Subcutaneous adipose tissue (tissue), 4 donors: ENCODE measurements around the gene SEC63. TPM values are rescaled to one million over a fixed set of nuclear protein-coding genes. Genes with fewer than 3 reads are reported as not detected.

Experiments used
- total RNA-seq, 4 donors: library from RNA; depleted of rRNA; stranded (reverse); fragments of >200 nt; gene quantifications; one replicate each; pipeline ENCODE4 v1.1.0, GENCODE V29; 2016
- TF ChIP-seq, protein P1 (sequence below): fragments of 450-650 bp; IDR thresholded peaks from one replicate; pipeline ENCODE4 v1.5.1; 2016; ENCODE audit warnings: low read depth, mild to moderate bottlenecking, control low read depth, antibody characterized with exemption, moderate library complexity

Gene SEC63
- total RNA-seq, 4 donors from 2014 or later: 39.0 to 75.2 (median 43.7) TPM

DNA sequence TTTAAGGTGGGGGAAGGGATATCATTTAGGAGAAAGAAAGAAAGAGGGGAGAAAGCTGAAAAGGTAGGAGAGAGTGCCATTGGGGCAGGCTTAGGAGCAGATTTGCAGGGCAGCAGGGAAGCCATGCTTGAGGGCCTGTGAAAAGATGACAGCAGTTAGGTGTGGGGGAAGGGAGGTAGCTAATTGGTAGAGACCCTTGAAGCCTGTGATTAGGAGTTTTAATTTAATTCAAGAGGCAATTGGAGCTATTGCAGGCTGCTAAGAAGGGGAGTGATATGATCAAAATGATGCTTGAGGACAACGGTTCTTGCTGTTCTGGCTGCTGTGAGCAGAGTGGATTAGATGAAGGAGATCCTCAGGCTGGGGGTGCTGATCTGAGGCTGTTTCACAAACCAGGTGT, 24.5 kb upstream of the SEC63 start:
- TF ChIP-seq, protein P1, sequence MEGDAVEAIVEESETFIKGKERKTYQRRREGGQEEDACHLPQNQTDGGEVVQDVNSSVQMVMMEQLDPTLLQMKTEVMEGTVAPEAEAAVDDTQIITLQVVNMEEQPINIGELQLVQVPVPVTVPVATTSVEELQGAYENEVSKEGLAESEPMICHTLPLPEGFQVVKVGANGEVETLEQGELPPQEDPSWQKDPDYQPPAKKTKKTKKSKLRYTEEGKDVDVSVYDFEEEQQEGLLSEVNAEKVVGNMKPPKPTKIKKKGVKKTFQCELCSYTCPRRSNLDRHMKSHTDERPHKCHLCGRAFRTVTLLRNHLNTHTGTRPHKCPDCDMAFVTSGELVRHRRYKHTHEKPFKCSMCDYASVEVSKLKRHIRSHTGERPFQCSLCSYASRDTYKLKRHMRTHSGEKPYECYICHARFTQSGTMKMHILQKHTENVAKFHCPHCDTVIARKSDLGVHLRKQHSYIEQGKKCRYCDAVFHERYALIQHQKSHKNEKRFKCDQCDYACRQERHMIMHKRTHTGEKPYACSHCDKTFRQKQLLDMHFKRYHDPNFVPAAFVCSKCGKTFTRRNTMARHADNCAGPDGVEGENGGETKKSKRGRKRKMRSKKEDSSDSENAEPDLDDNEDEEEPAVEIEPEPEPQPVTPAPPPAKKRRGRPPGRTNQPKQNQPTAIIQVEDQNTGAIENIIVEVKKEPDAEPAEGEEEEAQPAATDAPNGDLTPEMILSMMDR: no peak

DNA sequence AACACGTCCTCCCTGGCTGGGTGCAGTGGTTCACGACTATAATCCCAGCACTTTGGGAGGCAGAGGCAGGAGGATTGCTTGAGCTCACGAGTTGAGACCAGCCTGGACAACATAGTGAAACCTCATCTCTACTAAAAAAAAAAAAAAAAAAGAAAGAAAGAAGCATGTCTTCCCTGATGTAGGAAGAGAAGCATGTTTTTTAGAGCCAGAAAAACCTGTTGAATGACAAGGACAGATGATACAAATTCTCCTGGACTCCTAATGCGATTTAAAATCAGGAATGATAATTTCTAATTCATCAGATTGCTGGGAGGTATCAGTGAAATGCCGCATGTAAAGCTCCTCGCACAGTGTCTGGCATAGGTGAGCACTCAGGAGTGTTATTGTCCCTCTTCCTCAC, 23.7 kb upstream of the SEC63 start:
- TF ChIP-seq, protein P1: no peak

DNA sequence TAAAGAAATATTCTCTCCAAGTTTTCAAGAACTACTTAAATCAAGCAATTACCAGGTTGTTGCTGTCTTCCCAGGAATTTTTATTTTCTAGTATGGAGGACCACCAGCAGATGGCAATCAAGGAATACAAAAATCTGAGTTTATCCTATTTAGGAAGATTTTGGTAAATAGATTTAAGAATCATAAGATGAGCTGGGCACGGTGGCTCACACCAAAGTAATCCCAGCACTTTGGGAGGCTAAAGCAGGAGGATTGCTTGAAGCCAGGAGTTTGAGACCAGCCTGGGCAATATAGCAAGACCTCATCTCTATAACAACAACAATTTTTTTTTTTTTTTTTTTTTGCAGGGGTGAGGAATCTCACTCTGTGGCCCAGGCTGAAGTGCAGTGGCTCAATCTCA, 19.3 kb upstream of the SEC63 start:
- TF ChIP-seq, protein P1: no peak

DNA sequence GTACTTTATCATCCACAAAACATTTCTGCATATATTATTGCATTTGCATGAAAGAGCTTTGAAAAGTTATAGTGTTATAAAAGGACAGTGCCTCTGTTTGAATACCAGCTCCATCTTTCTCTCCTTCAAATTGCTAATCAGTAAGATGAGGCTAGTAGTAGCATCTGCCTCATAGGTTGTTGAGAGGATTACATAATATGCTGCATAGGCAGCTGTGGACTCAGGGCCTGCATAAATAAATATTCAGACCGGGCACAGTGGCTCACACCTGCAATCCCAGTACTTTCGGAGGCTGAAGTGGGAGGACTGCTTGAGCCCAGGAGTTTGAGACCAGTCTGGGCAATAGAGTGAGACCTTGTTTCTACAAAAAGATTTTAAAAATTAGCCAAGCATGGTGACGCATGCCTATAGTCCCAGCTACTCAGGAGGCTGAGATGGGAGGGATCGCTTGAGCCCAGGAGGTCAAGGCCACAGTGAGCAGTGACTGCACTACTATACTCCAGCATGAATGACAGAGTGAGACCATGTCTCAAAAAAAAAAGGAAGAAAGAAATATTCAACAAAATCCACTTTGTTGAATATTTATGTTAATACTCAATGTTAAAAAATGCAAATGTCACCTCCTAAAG, 18.3 kb upstream of the SEC63 start:
- TF ChIP-seq, protein P1: no peak

DNA sequence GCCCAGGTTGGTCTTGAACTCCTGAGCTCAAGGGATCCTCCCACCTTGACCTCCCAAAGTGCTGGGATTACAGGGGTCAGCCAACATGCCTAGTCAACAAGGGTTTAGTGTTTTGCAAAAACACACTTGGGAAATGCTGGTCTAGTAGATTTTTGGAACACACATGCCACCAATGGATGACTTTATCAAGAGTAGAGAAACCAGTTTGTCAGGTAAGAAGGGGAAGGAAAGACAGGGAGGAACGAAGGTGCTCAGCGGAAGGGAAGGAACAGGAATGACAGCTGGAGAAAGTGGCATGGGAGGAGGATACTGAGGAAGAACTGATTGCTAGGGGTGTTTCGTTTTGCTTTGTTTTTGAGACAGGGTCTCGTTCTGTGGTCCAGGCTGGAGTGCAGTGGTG, 15.6 kb upstream of the SEC63 start:
- TF ChIP-seq, protein P1: no peak

DNA sequence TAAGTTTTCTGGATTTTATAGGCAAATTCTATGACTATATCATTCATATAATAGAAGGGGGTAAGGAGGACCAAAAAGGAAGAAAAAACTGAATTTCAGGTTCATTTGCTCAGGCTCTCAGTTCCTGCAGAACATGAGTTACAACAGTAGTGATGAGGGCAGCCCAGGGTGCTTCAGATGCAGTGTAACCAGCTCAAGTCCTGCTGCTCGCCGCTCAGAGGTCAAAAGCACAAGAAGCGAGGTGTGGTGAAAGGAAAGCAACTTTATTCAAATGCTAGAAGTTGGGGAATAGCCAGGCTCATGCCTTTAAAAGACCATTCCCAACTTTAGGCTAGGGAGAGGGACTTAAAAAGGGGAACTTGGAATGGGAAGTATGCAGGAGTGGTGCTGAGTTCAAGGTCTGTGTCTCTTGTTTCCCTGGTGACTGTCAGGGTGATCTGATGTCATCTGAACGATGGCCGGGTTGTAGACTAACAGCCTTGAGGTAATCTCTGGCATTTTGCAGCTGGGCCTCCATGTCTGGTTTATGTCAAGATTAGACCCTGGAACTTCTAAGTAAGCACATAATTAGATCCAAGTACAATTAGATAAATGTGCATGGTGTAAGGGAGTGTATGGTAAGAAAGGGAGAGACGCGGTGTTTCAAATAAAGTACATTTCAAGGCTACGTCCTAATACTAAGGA, 14.5 kb upstream of the SEC63 start:
- TF ChIP-seq, protein P1: no peak

DNA sequence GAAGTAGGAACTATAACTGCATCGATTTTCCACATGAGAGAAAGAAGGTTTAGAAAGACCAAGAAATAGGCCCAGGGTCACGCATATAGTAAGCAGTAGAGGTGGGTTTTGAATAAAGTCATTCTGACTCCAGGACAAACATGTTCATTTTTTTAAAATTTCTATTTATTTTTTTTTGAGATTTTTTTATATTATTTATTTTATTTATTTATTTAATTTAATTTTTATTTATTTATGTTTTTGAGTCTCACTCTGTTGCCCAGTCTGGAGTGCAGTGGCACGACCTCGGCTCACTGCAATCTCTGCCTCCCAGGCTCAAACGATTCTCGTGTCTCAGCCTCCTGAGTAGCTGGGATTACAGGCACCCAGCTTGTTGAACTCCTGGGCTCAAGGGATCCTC, 13.2 kb upstream of the SEC63 start:
- TF ChIP-seq, protein P1: no peak
